LNCaP clone FGC (cell line): Measurements from ENCODE around the gene LZTR1.
A peak's percentile ranks its signal among the peaks of the same experiment; 100 is the strongest.

Source experiments
- DNase-seq: peaks from one replicate; pipeline ENCODE4 v3.0.0-alpha.2; 2011; ENCODE audit warnings: low read depth
- H3K4me3 ChIP-seq: 2 replicates; pipeline ENCODE4 v1.5.1; 2011; ENCODE audit warnings: mild to moderate bottlenecking, low read depth, low read length, control low read depth
- TF ChIP-seq, protein P1 (sequence below): IDR thresholded peaks from 2 replicates; pipeline ENCODE4 v1.5.1; 2012; ENCODE audit warnings: mild to moderate bottlenecking; ENCODE audit not compliant: control insufficient read depth, insufficient read depth; ENCODE audit errors: extremely low read depth

Gene LZTR1

GRCh38 chr22:20980523-20980922 is 1.6 kb upstream of the LZTR1 start:
- DNase-seq = no peak
- H3K4me3 ChIP-seq = no peak overlapping the region
- TF ChIP-seq, protein P1, sequence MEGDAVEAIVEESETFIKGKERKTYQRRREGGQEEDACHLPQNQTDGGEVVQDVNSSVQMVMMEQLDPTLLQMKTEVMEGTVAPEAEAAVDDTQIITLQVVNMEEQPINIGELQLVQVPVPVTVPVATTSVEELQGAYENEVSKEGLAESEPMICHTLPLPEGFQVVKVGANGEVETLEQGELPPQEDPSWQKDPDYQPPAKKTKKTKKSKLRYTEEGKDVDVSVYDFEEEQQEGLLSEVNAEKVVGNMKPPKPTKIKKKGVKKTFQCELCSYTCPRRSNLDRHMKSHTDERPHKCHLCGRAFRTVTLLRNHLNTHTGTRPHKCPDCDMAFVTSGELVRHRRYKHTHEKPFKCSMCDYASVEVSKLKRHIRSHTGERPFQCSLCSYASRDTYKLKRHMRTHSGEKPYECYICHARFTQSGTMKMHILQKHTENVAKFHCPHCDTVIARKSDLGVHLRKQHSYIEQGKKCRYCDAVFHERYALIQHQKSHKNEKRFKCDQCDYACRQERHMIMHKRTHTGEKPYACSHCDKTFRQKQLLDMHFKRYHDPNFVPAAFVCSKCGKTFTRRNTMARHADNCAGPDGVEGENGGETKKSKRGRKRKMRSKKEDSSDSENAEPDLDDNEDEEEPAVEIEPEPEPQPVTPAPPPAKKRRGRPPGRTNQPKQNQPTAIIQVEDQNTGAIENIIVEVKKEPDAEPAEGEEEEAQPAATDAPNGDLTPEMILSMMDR = no peak

GRCh38 chr22:20980938-20981722 is 967 bp upstream of the LZTR1 start:
- TF ChIP-seq, protein P1 = no peak
- H3K4me3 ChIP-seq = peak overlapping the region; percentile 91
- no peak for DNase-seq

DNA sequence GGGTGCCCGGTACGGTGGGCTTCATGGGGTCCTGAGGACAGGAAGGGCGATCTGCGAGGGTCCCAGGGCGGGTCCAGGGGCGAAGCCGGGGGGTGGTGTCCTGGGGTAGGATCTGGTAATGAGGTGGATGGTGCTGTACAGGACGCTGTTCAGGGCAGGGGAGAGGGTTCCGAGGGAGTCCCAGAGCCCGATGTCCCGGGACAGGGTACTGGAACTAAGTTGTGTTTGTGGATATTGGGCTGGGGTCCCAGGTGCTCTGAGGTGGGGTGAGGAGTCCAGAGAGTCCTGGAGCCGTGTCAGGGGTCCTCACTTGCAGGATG is 426 bp downstream of the LZTR1 start:
- no peak for DNase-seq
- peak overlapping the region; percentile 91 for H3K4me3 ChIP-seq
- TF ChIP-seq, protein P1 = no peak

DNA sequence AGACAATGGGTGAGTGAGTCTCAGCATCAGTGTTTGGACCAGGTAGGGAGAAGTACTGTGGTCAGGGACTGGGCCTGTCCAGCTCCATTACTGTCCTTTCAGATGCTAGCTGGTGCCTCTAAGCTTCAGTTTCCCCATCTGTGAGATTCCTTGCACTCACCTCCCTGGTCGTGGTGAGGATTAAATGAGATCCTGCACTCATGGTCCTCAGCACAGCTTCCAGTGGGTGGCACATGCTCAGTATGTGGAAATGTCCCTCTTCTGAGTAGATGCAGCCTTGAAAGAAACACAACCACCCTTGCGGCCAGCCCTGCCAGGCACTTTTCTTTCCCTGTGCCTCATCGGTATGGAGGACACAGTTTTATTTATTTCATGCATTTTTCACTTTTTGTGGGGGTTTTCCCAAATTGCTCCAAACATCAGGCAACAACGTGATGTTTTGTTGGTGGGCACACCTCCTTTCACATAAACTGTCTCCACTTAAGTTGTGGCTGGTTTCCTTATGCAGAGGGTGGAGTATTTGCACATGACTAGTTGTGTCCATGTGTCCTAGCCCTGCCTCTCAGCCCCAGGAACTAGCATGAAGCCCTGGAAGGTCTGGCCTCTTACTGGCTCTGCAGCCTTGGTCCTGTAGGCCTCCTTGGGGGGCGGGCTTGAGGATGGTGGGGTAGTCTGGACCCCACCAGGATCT is 1.1 kb downstream of the LZTR1 start:
- no peak for DNase-seq
- TF ChIP-seq, protein P1 = no peak

DNA sequence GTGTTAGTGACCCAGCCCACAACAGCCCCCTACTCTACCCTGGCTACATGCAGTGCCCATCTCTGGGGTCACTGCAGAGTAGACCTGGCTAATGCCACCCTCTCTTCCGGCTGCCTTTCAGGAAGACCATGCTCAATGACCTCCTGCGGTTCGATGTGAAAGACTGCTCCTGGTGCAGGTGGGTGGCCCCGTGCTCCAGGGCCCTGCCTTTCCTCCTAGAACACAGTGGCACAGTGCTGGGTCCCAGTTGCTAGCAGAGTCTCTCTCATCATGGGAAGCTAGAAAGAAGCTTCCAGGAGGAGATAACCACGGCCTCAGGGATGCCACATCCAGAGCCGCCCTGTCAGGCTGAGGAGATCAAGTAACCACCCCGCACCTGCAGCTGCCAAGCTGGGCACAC is 3.6 kb downstream of the LZTR1 start:
- TF ChIP-seq, protein P1 = no peak
- no peak for DNase-seq
- no peak overlapping the region for H3K4me3 ChIP-seq

More for the DNA sequence above, 1.1 kb downstream of the LZTR1 start:
- H3K4me3 ChIP-seq = peak overlapping the region; percentile 91

DNA sequence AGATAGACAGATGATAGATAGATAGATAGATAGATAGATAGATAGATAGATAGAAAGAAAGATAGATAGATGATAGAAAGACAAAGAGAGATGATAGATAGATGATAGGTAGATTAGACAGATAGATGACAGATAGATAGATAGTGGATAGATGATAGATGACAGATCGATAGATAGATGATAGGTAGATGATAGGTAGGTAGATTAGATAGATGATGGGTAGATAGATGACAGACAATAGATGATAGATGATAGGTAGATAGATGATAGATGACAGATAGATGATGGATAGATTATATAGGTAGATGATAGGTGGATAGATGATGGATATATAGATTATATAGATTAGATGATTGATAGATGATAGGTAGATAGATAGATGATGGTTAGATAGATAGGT is 4.3 kb downstream of the LZTR1 start:
- no peak for DNase-seq
- no peak overlapping the region for H3K4me3 ChIP-seq
- TF ChIP-seq, protein P1 = no peak

DNA sequence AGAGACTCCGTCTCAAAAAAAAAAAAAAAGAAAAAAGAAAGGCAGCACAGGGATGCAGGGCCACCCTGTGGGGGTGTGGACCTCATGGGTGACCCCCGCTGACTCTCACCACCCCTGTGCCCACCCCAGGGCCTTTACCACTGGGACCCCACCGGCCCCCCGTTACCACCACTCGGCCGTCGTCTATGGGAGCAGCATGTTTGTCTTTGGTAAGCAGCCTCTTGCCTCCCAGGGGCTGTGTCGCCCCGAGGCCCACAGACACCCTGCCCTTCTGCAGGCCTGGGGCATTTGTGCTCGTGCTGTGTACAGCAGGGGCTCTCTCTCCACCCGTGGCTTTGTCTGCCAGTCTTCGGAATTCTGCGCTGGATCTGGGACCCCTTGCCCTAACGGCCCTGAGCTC is 5.3 kb downstream of the LZTR1 start:
- TF ChIP-seq, protein P1 = no peak
- no peak for DNase-seq
- H3K4me3 ChIP-seq = no peak overlapping the region
